NT2/D1 (cell line): ENCODE measurements around the gene CACHD1.

Experiments used
- SUZ12 ChIP-seq: IDR thresholded peaks from 2 replicates; pipeline ENCODE4 v1.6.1; 2011; ENCODE audit not compliant: insufficient read length, insufficient read depth; ENCODE audit errors: extremely low read depth
- YY1 ChIP-seq: IDR thresholded peaks from 2 replicates; pipeline ENCODE4 v1.6.1; 2011; ENCODE audit not compliant: insufficient read length, insufficient read depth
- ZNF274 ChIP-seq: IDR thresholded peaks from 2 replicates; pipeline ENCODE4 v1.6.1; 2011; ENCODE audit warnings: mild to moderate bottlenecking, low read depth, low read length

DNA sequence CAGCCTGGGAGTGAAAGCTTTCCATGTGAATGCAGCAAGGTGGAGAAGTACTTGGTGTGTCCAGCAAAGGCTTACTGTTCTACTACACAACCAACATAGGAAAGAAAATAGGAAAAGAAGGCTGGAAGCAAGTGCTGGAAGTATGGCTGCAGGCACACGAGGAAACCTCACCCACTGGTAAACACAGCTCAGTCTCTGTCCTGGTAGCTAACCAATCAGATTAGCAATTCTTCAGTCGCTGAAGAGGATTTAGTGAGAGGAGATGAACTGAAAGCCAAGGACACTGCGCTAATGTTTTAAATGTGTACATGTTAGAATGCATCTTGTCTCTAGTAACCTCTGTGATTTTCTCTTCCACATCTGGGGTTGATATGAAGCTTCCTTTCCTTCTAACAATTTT is 36.2 kb upstream of the CACHD1 start:
- TF ChIP-seq YY1 (no peak), ZNF274 (no peak), SUZ12 (no peak)
